Hepatocyte (in vitro differentiated cells): Measurements from ENCODE around the gene KRT6A. TPM values are rescaled to one million over a fixed set of nuclear protein-coding genes. Genes with fewer than 3 reads are reported as not detected.

ENCODE experiments used
- DNase-seq: peaks from one replicate; pipeline ENCODE4 v3.0.0-alpha.2; 2016; ENCODE audit warnings: low spot score
- H2AFZ ChIP-seq: fragments of 200-600 bp; sonication (generic); 2 replicates; pipeline ENCODE4 v1.6.0; 2016; ENCODE audit warnings: antibody characterized with exemption, mild to moderate bottlenecking
- H3K27ac ChIP-seq: fragments of 200-600 bp; sonication (generic); 2 replicates; pipeline ENCODE4 v1.5.1; 2016; ENCODE audit warnings: mild to moderate bottlenecking
- H3K27me3 ChIP-seq: fragments of 200-600 bp; sonication (generic); 2 replicates; pipeline ENCODE4 v1.6.1; 2016
- H3K36me3 ChIP-seq: fragments of 200-600 bp; sonication (generic); replicated peaks from 2 replicates; pipeline ENCODE4 v1.5.1; 2016; ENCODE audit warnings: low read depth; ENCODE audit not compliant: insufficient read depth
- H3K4me1 ChIP-seq: fragments of 200-600 bp; sonication (generic); 2 replicates; pipeline ENCODE4 v1.5.1; 2016; ENCODE audit warnings: mild to moderate bottlenecking, moderate library complexity; ENCODE audit not compliant: insufficient read depth
- H3K4me2 ChIP-seq: fragments of 200-600 bp; sonication (generic); 2 replicates; pipeline ENCODE4 v1.6.0; 2016
- H3K4me3 ChIP-seq: fragments of 200-600 bp; sonication (generic); 2 replicates; pipeline ENCODE4 v1.5.1; 2016; ENCODE audit warnings: mild to moderate bottlenecking
- H3K79me2 ChIP-seq: fragments of 200-600 bp; sonication (generic); 2 replicates; pipeline ENCODE4 v1.6.0; 2017; ENCODE audit warnings: mild to moderate bottlenecking
- H3K9me2 ChIP-seq: fragments of 200-600 bp; sonication (generic); replicated peaks from 2 replicates; pipeline ENCODE4 v1.6.0; 2017; ENCODE audit warnings: mild to moderate bottlenecking; ENCODE audit not compliant: insufficient read depth
- H3K9me3 ChIP-seq: fragments of 200-600 bp; sonication (generic); 2 replicates; pipeline ENCODE4 v1.5.1; 2016; ENCODE audit warnings: low read depth, mild to moderate bottlenecking
- H4K20me1 ChIP-seq: fragments of 200-600 bp; sonication (generic); 2 replicates; pipeline ENCODE4 v1.6.0; 2016; ENCODE audit warnings: mild to moderate bottlenecking; ENCODE audit not compliant: insufficient read depth, poor library complexity, severe bottlenecking
- EZH2 ChIP-seq: fragments of 200-600 bp; sonication (generic); IDR thresholded peaks from 2 replicates; pipeline ENCODE4 v1.6.1; 2016; ENCODE audit warnings: antibody characterized with exemption, mild to moderate bottlenecking, borderline replicate concordance
- EZH2phosphoT487 ChIP-seq: fragments of 200-600 bp; sonication (generic); IDR thresholded peaks from one replicate; pipeline ENCODE4 v1.6.1; 2018; ENCODE audit warnings: antibody characterized with exemption, mild to moderate bottlenecking, low read depth, moderate library complexity; ENCODE audit not compliant: unreplicated experiment, severe bottlenecking
- WGBS: methylation state at CpG from one replicate; pipeline ENCODE4 v1.1.6; 2016; ENCODE audit warnings: low lambda C conversion rate; ENCODE audit errors: missing lambda C conversion rate; 5-methylcytosine and 5-hydroxymethylcytosine counted together
- polyA plus RNA-seq: library from polyadenylated mRNA; unstranded; fragments of >200 nt; fragmentation: Nextera tagmentation; extraction: Ambion mirVana; gene quantifications from 2 replicates; pipeline ENCODE4 v1.2.1, GENCODE V29; 2016
- total RNA-seq: library from RNA; depleted of rRNA; stranded (reverse); fragments of >200 nt; gene quantifications from 2 replicates; pipeline ENCODE4 v1.2.3, GENCODE V29; 2014
- TF ChIP-seq, protein P1 (sequence below): fragments of 200-600 bp; sonication (generic); IDR thresholded peaks from 2 replicates; pipeline ENCODE4 v1.5.1; 2016; ENCODE audit warnings: antibody characterized with exemption, mild to moderate bottlenecking; ENCODE audit not compliant: poor library complexity

Gene KRT6A
- total and polyA plus RNA-seq, 2 experiments from 2014 or later = 0.54 to 6.8 TPM

DNA sequence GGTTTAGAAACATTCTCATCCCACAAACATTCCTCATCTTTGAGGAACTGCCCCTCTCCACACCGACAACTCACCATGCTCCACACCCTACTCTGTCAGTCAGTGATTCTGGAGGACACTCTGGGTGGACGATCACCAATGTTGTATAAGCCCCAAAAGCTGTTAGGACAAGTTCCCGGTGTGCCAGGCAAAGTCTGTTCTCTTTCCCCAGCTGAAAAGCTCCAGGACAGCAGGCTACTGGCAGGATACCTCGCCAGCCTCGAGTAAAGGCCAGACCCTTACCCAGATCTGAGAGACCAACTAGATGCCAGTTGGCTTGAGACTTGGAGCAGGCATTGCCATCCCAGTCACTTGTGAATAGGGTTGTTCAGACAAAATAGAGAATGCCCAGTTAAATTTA, 15.2 kb upstream of the KRT6A start:
- H3K36me3 ChIP-seq = no peaks in the 10 kb centered on the region
- no peaks in the 10 kb centered on the region for H3K9me3 ChIP-seq
- no peaks in the 10 kb centered on the region for H3K4me1 ChIP-seq
- no peak overlapping the region for H3K27ac ChIP-seq
- no peak for DNase-seq
- H4K20me1 ChIP-seq = no peaks in the 10 kb centered on the region
- H3K9me2 ChIP-seq = no peaks in the 10 kb centered on the region
- no peaks in the 10 kb centered on the region for H3K79me2 ChIP-seq
- 93% methylated on average over 5 of the region's 5 CpGs for WGBS
- TF ChIP-seq EZH2 (no peak), EZH2phosphoT487 (no peak)
- TF ChIP-seq, protein P1, sequence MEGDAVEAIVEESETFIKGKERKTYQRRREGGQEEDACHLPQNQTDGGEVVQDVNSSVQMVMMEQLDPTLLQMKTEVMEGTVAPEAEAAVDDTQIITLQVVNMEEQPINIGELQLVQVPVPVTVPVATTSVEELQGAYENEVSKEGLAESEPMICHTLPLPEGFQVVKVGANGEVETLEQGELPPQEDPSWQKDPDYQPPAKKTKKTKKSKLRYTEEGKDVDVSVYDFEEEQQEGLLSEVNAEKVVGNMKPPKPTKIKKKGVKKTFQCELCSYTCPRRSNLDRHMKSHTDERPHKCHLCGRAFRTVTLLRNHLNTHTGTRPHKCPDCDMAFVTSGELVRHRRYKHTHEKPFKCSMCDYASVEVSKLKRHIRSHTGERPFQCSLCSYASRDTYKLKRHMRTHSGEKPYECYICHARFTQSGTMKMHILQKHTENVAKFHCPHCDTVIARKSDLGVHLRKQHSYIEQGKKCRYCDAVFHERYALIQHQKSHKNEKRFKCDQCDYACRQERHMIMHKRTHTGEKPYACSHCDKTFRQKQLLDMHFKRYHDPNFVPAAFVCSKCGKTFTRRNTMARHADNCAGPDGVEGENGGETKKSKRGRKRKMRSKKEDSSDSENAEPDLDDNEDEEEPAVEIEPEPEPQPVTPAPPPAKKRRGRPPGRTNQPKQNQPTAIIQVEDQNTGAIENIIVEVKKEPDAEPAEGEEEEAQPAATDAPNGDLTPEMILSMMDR = no peak
- no peak overlapping the region for H3K4me2 ChIP-seq
- H2AFZ ChIP-seq = no peak overlapping the region
- H3K4me3 ChIP-seq = no peak overlapping the region
- H3K27me3 ChIP-seq = no peaks in the 10 kb centered on the region

DNA sequence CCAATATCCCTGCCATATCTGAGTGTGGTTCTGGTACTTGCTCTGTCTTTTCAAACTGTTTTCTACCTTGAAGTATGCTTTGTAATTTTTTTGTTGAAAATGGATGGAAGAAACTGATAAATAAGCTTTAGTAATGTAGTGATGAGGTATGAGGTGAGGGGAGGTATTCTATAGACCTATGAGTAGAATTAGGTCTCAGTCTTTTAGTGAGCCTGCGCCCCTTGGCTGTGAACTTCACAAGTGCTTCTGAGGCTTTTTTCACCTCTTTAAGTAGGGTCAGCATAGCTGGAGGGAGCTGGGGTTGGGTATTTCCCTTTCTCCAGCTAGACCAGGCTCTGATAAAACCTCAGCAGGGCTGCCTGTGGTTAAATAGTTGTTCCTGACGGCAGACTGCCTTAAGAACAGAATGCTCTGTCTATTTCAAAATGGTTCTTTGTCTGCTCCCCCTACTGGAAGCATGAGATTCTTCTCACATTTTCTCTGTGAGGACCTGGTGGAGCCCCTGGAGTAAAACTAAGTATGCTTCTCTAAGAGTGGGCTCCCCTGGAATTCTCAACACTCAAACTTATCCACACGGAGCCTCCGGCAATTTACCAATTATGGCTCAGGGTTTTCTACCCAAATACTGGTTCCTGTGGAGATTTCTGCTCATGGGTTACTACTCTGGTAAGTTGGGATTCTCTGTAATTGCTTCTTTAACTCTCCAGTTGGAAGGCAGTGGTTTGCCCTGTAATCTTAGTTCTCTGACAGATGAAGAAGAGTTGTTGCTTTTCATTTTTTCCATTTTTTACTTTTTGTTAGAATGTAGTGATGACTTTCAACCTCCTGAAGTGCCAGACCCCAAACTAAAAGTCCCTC, 14.0 kb upstream of the KRT6A start:
- no peaks in the 10 kb centered on the region for H3K27me3 ChIP-seq
- DNase-seq = peak; percentile 66
- H3K4me2 ChIP-seq = no peak overlapping the region
- H3K79me2 ChIP-seq = no peaks in the 10 kb centered on the region
- TF ChIP-seq EZH2 (no peak), EZH2phosphoT487 (no peak)
- TF ChIP-seq, protein P1 = peak; percentile 67
- no peaks in the 10 kb centered on the region for H3K36me3 ChIP-seq
- H4K20me1 ChIP-seq = no peaks in the 10 kb centered on the region
- no peaks in the 10 kb centered on the region for H3K9me3 ChIP-seq
- H3K4me3 ChIP-seq = no peak overlapping the region
- WGBS = 31% methylated on average over 4 of the region's 4 CpGs
- no peaks in the 10 kb centered on the region for H3K4me1 ChIP-seq
- H3K27ac ChIP-seq = no peak overlapping the region
- no peak overlapping the region for H2AFZ ChIP-seq
- no peaks in the 10 kb centered on the region for H3K9me2 ChIP-seq

DNA sequence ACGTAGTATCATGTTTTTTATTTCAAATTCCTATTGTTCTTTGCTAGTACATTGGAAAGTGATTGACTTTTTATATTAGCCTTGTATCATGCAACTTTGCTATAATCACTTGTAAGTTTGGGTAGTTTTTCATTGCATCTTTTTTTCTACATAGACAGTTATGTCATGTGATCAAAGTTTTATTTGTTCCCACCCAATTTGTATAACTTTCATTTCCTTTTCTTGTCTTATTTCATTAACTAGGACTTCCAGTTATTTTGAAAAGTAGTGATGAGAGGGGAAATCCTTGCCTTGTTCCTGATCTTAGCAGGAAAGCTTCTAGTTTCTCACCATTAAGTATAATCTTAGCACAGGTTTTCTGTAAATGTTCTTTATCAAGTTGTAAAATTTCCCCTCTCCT, 9.8 kb upstream of the KRT6A start:
- no peaks in the 10 kb centered on the region for H3K9me3 ChIP-seq
- no peaks in the 10 kb centered on the region for H3K79me2 ChIP-seq
- no peaks in the 10 kb centered on the region for H3K27me3 ChIP-seq
- H3K27ac ChIP-seq = no peak overlapping the region
- WGBS = 98% methylated on average over 1 of the region's 1 CpG
- no peaks in the 10 kb centered on the region for H4K20me1 ChIP-seq
- no peaks in the 10 kb centered on the region for H3K36me3 ChIP-seq
- no peaks in the 10 kb centered on the region for H3K9me2 ChIP-seq
- TF ChIP-seq, protein P1 = no peak
- no peak for TF ChIP-seq EZH2phosphoT487
- TF ChIP-seq EZH2 = no peak
- no peak overlapping the region for H3K4me2 ChIP-seq
- no peak overlapping the region for H2AFZ ChIP-seq
- no peak for DNase-seq
- no peaks in the 10 kb centered on the region for H3K4me1 ChIP-seq
- no peak overlapping the region for H3K4me3 ChIP-seq
